GM19025 (cell line): ENCODE data around the gene PLCB2.

Experiments
- ATAC-seq: cut with Tn5 transposase; IDR thresholded peaks from one replicate; pipeline ENCODE4 v1.9.1; 2021; ENCODE audit warnings: mild to moderate bottlenecking, low read depth, moderate library complexity; ENCODE audit not compliant: unreplicated experiment

PLCB2 gene

GRCh38 chr15:40252141-40252437, 55.6 kb downstream of the PLCB2 start:
- ATAC-seq = no peak

GRCh38 chr15:40251486-40252140, 56.1 kb downstream of the PLCB2 start:
- ATAC-seq = no peak

- no peak for ATAC-seq
Observed at GRCh38 chr15:40250771-40251483, 56.8 kb downstream of the PLCB2 start.

GRCh38 chr15:40250304-40250656, 57.5 kb downstream of the PLCB2 start:
- no peak for ATAC-seq

GRCh38 chr15:40249477-40250303, 58.0 kb downstream of the PLCB2 start:
- no peak for ATAC-seq

GRCh38 chr15:40248006-40248783, 59.5 kb downstream of the PLCB2 start:
- no peak for ATAC-seq

GRCh38 chr15:40247406-40247971, 60.2 kb downstream of the PLCB2 start:
- ATAC-seq = no peak

GRCh38 chr15:40246496-40247280, 61.0 kb downstream of the PLCB2 start:
- no peak for ATAC-seq

- no peak for ATAC-seq
Observed at GRCh38 chr15:40245666-40246450, 61.9 kb downstream of the PLCB2 start.

GRCh38 chr15:40244961-40245523, 62.7 kb downstream of the PLCB2 start:
- ATAC-seq = no peak

GRCh38 chr15:40243126-40243810, 64.5 kb downstream of the PLCB2 start:
- ATAC-seq = no peak

- ATAC-seq = no peak
Observed at GRCh38 chr15:40242601-40243000, 65.1 kb downstream of the PLCB2 start.

GRCh38 chr15:40242213-40242599, 65.5 kb downstream of the PLCB2 start:
- ATAC-seq = no peak

- ATAC-seq = no peak
Observed at GRCh38 chr15:40241269-40242212, 66.2 kb downstream of the PLCB2 start.

GRCh38 chr15:40240619-40241221, 67.0 kb downstream of the PLCB2 start:
- no peak for ATAC-seq

- no peak for ATAC-seq
Observed at GRCh38 chr15:40239693-40240618, 67.8 kb downstream of the PLCB2 start.
